Activated naive CD8-positive, alpha-beta T cell treated with anti-CD3 and anti-CD28 coated beads, Interleukin-2, amount 10 ng/mL, durations not matched to agents 7 days and 5 days (primary cell): ENCODE data around the gene TMC2. TPM values are rescaled to one million over a fixed set of nuclear protein-coding genes. Genes with fewer than 3 reads are reported as not detected.
"Not testable (repeated sequence)": the region's sequence is repeated elsewhere in the genome, so short reads cannot be mapped to it uniquely, and the experiment has no call there.

Source experiments
- ATAC-seq: fragments of 150-1000 bp; cut with Tn5 transposase; one replicate; pipeline ENCODE4 v1.10.0; 2021; ENCODE audit warnings: low read depth, moderate library complexity
- POLR2A ChIA-PET: fragments of 350-600 bp; sonication (Branson Sonifier 250); formaldehyde crosslinking; loops from one replicate; lab custom pipeline; 2021; ENCODE audit warnings: antibody characterized with exemption; lab: Charles Lee
- DNase-seq: peaks from one replicate; pipeline ENCODE4 v3.0.0; 2021
- H3K27ac Mint-ChIP-seq: one replicate; pipeline ENCODE4 v1.8.0; 2022; ENCODE audit warnings: mild to moderate bottlenecking, mixed read lengths
- H3K27me3 Mint-ChIP-seq: one replicate; pipeline ENCODE4 v1.8.0; 2022; ENCODE audit warnings: mild to moderate bottlenecking, moderate library complexity, mixed read lengths
- H3K36me3 Mint-ChIP-seq: one replicate; pipeline ENCODE4 v1.8.0; 2021; ENCODE audit warnings: mild to moderate bottlenecking, mixed read lengths
- H3K4me1 Mint-ChIP-seq: one replicate; pipeline ENCODE4 v1.8.0; 2021; ENCODE audit warnings: mixed read lengths
- H3K4me3 Mint-ChIP-seq: one replicate; pipeline ENCODE4 v1.8.0; 2022; ENCODE audit warnings: mild to moderate bottlenecking, moderate library complexity, mixed read lengths
- H3K9me3 Mint-ChIP-seq: one replicate; pipeline ENCODE4 v1.8.0; 2021; ENCODE audit warnings: mixed read lengths
- total RNA-seq, 2 experiments: library from RNA; stranded (reverse); gene quantifications; one replicate each; pipeline ENCODE4 v1.2.3, GENCODE V29; 2021

The TMC2 gene
- total RNA-seq, 2 experiments from 2014 or later = not detected

- no peak for DNase-seq
- POLR2A ChIA-PET = interaction anchor here (6.3 kb wide), 1 partner anchor 8 kb away, joined by 86 read pairs; the partner anchor contains the start of gene IDH3B
- Mint-ChIP-seq H3K4me3 (no peak overlapping the region), H3K4me1 (peaks cover 33% of the 10 kb centered on the region), H3K9me3 (no peaks in the 10 kb centered on the region), H3K27me3 (no peaks in the 10 kb centered on the region), H3K36me3 (peaks cover 51% of the 10 kb centered on the region), H3K27ac (peak overlapping the region; percentile 25)
- ATAC-seq = no peak
Measured at GRCh38 chr20:2656471-2657117, 120.2 kb downstream of the TMC2 start.

- DNase-seq (no peak), ATAC-seq (no peak)
- POLR2A ChIA-PET = no interaction called here
- Mint-ChIP-seq H3K36me3 (peaks cover 55% of the 10 kb centered on the region), H3K4me1 (peaks cover 36% of the 10 kb centered on the region), H3K9me3 (no peaks in the 10 kb centered on the region), H3K4me3 (no peak overlapping the region), H3K27ac (no peak overlapping the region), H3K27me3 (no peaks in the 10 kb centered on the region)
Measured at GRCh38 chr20:2657241-2657640, 120.9 kb downstream of the TMC2 start.

GRCh38 chr20:2657674-2658073, 121.3 kb downstream of the TMC2 start:
- Mint-ChIP-seq H3K36me3 (peaks cover 56% of the 10 kb centered on the region), H3K27ac (no peak overlapping the region), H3K4me1 (peaks cover 37% of the 10 kb centered on the region), H3K27me3 (no peaks in the 10 kb centered on the region), H3K4me3 (no peak overlapping the region), H3K9me3 (no peaks in the 10 kb centered on the region)
- no peak for ATAC-seq
- no peak for DNase-seq
- POLR2A ChIA-PET = no interaction called here

DNA sequence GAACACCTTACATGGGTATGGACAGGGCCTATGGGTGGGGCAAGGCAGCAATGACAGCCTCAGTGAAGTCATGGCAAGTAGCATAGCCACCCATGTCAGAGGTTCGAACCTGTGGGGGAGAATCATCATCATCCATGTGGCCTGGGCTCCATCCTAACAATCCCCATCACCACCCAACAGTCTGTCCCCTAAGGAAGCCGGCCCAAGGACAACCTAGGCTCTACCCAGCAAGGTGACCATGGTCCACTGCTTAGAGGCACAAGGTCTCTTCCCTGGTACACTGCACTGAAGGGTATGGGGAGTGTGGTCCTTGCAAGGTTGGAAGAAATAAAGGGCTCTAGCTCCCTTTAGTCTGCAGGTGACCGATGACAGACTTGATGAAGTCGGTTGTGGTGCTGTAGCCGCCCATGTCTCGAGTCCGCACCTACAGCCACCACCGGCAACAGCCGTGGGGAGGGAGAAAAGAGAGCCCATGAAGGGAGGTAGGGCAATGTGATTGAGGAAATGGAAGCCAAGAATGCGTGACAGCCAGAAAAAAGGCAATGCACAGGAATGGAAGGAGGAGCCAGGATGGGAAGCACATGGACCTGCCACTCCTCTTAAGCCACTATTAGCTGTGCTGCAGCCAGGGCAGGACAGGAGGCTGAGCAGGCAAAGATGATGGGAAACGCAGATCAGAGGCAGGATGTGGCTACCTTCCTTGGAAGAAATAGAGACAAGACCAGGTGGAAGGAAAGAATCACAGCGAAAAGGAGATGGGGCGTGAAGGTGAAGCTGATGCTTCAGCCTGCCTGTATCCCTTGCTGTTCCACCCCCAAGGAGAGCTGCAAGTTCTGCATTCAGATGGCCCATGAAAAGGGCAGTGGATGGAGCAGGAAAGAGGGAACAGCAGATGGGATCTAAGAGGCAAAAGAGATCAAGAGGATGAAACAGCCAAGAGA, 122.3 kb downstream of the TMC2 start:
- Mint-ChIP-seq H3K4me3 (no peak overlapping the region), H3K27me3 (no peaks in the 10 kb centered on the region), H3K9me3 (no peaks in the 10 kb centered on the region), H3K4me1 (peaks cover 43% of the 10 kb centered on the region), H3K36me3 (peaks cover 51% of the 10 kb centered on the region), H3K27ac (peak overlapping the region; percentile 66)
- DNase-seq (no peak), ATAC-seq (no peak)
- POLR2A ChIA-PET = no interaction called here

DNA sequence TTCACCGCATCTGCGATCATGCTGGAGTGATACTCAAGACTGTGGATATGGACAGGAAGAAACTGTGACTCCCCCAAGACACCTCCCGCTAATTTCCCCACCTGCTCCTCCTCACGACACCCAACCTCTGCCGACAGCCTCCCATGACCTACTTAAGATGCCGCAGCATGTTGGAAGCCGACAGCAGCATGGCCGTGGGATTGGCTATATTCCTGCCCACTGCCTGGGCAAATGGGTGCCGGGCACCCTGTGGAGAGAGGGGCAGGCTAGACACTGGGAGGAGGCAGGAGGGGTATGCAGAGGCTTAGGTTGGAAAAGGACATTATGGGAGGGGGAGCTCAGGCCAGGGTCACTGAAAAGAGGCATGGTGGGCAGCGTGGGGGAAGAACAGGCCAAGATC, 123.2 kb downstream of the TMC2 start:
- DNase-seq = no peak
- Mint-ChIP-seq H3K36me3 (peaks cover 44% of the 10 kb centered on the region), H3K27ac (peak overlapping the region; percentile 23)

DNA sequence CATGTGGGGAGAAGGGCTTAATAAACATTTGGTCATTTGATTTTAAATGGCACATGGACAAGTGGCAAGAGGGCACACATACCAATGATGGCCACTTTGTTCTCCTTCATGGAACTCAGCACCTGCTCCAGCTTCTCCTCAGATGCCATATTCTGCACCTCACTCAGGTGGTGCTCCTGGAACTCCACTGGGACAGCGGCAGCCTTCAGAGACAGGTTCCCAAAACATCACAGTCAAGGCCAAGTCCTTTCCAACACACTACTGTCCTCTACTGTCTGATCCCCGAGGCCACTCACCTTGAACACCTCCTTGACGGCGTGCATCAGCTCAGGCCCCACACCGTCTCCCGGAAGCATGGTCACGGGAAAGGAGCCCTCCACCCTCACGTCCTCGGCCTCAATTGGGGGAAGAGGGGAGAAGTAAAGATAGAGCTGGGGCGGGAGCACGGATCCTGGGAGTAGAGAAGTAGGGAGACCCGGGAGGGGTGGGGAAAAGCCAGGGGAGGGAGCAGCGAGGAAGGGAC, 127.1 kb downstream of the TMC2 start:
- POLR2A ChIA-PET = interaction anchor here (0.8 to 7.3 kb wide), 4 partner anchors 10 to 193 kb away, joined by 3 to 86 read pairs (median 12); partner anchors contain the start of genes NOP56 and SNRPB
- H3K27me3 Mint-ChIP-seq = peaks cover 2% of the 10 kb centered on the region

More for the DNA sequence above, 123.2 kb downstream of the TMC2 start:
- POLR2A ChIA-PET = no interaction called here
- peaks cover 38% of the 10 kb centered on the region for H3K4me1 Mint-ChIP-seq
- H3K9me3 Mint-ChIP-seq = no peaks in the 10 kb centered on the region
- no peaks in the 10 kb centered on the region for H3K27me3 Mint-ChIP-seq
- no peak overlapping the region for H3K4me3 Mint-ChIP-seq
- no peak for ATAC-seq

DNA sequence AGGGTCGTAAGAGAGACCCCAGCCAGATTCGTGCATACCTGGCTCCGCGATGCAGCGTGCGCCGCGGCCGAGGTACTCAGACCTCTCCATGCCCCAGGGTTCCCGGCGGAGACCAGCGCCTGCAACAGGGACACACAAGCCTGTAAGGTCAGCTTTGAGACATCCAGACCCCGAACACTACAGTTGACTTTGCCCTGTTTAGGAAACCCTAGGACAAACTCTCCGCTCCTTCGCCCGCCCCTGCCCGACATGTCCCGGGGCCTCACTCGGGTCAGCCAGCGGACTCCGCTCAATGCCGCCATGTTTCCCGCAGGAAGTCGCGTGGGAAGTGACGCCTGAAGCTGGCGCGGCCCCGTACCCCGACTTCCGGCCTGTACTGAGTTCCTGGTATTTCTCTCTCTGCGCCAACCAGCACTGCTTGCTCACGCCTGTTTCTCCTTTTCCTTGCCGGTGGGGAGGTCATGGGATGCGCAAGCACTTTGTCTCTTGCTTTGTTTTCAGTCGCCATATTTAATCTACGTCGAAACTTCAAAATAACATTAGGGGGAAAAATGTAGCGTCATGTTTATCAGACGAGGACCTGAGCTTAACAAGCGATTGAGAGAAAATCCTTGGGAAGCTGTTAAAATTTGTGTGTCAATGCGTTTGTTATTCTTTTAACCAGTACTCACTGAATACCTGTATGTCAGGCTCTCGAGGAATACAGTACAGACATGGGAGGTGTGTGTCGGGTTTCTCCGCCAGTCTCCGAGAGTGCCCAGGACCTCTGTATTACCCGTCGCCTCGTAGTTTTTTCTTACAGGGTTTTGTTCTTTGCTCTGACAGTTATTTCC, 127.7 kb downstream of the TMC2 start, which contains the start of gene IDH3B:
IDH3B (minus strand) TSS at position 330 of the 833 bp plus-strand sequence; CDS start at position 302, 28 bp downstream.
- DNase-seq (peak; percentile 91), ATAC-seq (peak; percentile 99)
- POLR2A ChIA-PET = interaction anchor here (0.7 to 7.3 kb wide), 9 partner anchors 10 to 194 kb away, joined by 3 to 86 read pairs (median 3); partner anchors contain the start of genes NOP56 and SNRPB
- Mint-ChIP-seq H3K27ac (peak within 1 kb of the TSS; percentile 96), H3K4me1 (peaks cover 18% of the 10 kb centered on the region), H3K27me3 (peaks cover 7% of the 10 kb centered on the region), H3K36me3 (peaks cover 10% of the 10 kb centered on the region), H3K4me3 (peak within 1 kb of the TSS; percentile 93), H3K9me3 (no peaks in the 10 kb centered on the region)

More for the DNA sequence above, 127.1 kb downstream of the TMC2 start:
- no peaks in the 10 kb centered on the region for H3K9me3 Mint-ChIP-seq
- H3K4me3 Mint-ChIP-seq = peak overlapping the region; percentile 93
- H3K27ac Mint-ChIP-seq = peak overlapping the region; percentile 96
- ATAC-seq = no peak
- H3K4me1 Mint-ChIP-seq = peaks cover 22% of the 10 kb centered on the region
- H3K36me3 Mint-ChIP-seq = peaks cover 17% of the 10 kb centered on the region
- DNase-seq = no peak

- POLR2A ChIA-PET = no interaction called here
- no peaks in the 10 kb centered on the region for H3K36me3 Mint-ChIP-seq
- H3K27me3 Mint-ChIP-seq = peaks cover 7% of the 10 kb centered on the region
- DNase-seq (no peak), ATAC-seq (no peak)
- no peaks in the 10 kb centered on the region for H3K4me1 Mint-ChIP-seq
- no peak overlapping the region for H3K27ac Mint-ChIP-seq
- H3K9me3 Mint-ChIP-seq = no peaks in the 10 kb centered on the region
- no peak overlapping the region for H3K4me3 Mint-ChIP-seq
Measured at GRCh38 chr20:2671977-2672376, 135.6 kb downstream of the TMC2 start.

DNA sequence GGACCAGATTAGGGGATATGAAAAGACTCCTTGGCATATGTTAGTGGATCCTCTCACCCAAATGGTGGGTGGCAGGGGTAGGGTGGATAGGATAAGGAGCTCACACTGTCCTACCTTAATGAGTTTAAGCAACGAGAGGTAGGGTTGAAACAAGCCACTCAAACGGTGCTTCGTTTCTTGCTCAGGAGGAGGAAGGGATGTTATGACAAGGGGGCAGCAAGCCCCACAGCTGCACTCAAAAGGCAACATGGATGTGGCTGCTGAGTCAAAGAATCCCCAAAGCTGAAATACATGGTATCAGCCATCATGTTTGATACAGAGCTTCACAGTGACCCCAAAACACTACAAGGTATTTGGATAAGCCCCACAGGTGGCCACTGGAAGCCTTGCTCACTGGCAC, 136.1 kb downstream of the TMC2 start:
- no peaks in the 10 kb centered on the region for H3K36me3 Mint-ChIP-seq

GRCh38 chr20:2673453-2673852, 137.1 kb downstream of the TMC2 start:
- H3K4me3 Mint-ChIP-seq = no peak overlapping the region
- DNase-seq = no peak
- H3K36me3 Mint-ChIP-seq = no peaks in the 10 kb centered on the region
- no peak overlapping the region for H3K27ac Mint-ChIP-seq
- peaks cover 5% of the 10 kb centered on the region for H3K27me3 Mint-ChIP-seq
- no peaks in the 10 kb centered on the region for H3K9me3 Mint-ChIP-seq
- no peak for ATAC-seq
- no peaks in the 10 kb centered on the region for H3K4me1 Mint-ChIP-seq
- POLR2A ChIA-PET = interaction anchor here (1.9 kb wide), 1 partner anchor 9 kb away, joined by 8 read pairs; the partner anchor contains the start of gene IDH3B

More for the DNA sequence above, 136.1 kb downstream of the TMC2 start:
- no peaks in the 10 kb centered on the region for H3K9me3 Mint-ChIP-seq
- POLR2A ChIA-PET = no interaction called here
- H3K4me1 Mint-ChIP-seq = no peaks in the 10 kb centered on the region
- ATAC-seq (no peak), DNase-seq (no peak)
- no peak overlapping the region for H3K4me3 Mint-ChIP-seq
- no peak overlapping the region for H3K27ac Mint-ChIP-seq
- H3K27me3 Mint-ChIP-seq = peaks cover 7% of the 10 kb centered on the region

GRCh38 chr20:2680046-2680445, 143.7 kb downstream of the TMC2 start:
- Mint-ChIP-seq H3K9me3 (no peaks in the 10 kb centered on the region), H3K4me1 (peaks cover 6% of the 10 kb centered on the region), H3K4me3 (no peak overlapping the region), H3K27ac (no peak overlapping the region), H3K27me3 (peaks cover 32% of the 10 kb centered on the region), H3K36me3 (no peaks in the 10 kb centered on the region)
- no peak for ATAC-seq
- POLR2A ChIA-PET = no interaction called here
- DNase-seq = no peak

GRCh38 chr20:2682040-2682439, 145.7 kb downstream of the TMC2 start:
- not testable (repeated sequence) for DNase-seq, H3K9me3 Mint-ChIP-seq, H3K4me3 Mint-ChIP-seq, H3K36me3 Mint-ChIP-seq, ATAC-seq, H3K27ac Mint-ChIP-seq
- H3K27me3 Mint-ChIP-seq = peaks cover 34% of the 10 kb centered on the region
- POLR2A ChIA-PET = interaction anchor here (0.7 kb wide), 1 partner anchor 12 kb away, joined by 4 read pairs; no protein-coding TSS in a partner anchor
- peaks cover 11% of the 10 kb centered on the region for H3K4me1 Mint-ChIP-seq
